Measurements from ENCODE around the gene SMOC1. TPM values are rescaled to one million over a fixed set of nuclear protein-coding genes. Genes with fewer than 3 reads are reported as not detected.
"Not testable (repeated sequence)": the region's sequence is repeated elsewhere in the genome, so short reads cannot be mapped to it uniquely, and the experiment has no call there.

The SMOC1 gene
- total RNA-seq, 1 donor from 2014 or later = 4.4 TPM

- Histone ChIP-seq H3K9me3 (replicated peaks) (peaks cover 29% of the 10 kb centered on the region), H3K4me1 (no peaks in the 10 kb centered on the region), H3K36me3 (no peaks in the 10 kb centered on the region), H3K27ac (replicated peaks) (no peak overlapping the region), H3K27me3 (ENCODE audit: low read depth) (peaks cover 15% of the 10 kb centered on the region), H3K4me3 (no peak overlapping the region)
- intact Hi-C loops (cut with micrococcal nuclease) = no loop called here
- no peak for DNase-seq
- no peak for TF ChIP-seq CTCF (IDR thresholded peaks at IDR 0.05; ENCODE audit: borderline replicate concordance)
Observed at GRCh38 chr14:69901113-69901951, 22.1 kb downstream of the SMOC1 start.

- DNase-seq; H3K36me3 ChIP-seq; intact Hi-C loops (cut with micrococcal nuclease); H3K27ac ChIP-seq (replicated peaks); H3K4me3 ChIP-seq; H3K4me1 ChIP-seq: not testable (repeated sequence)
- H3K9me3 ChIP-seq (replicated peaks) = peaks cover 11% of the 10 kb centered on the region
- peaks cover 15% of the 10 kb centered on the region for H3K27me3 ChIP-seq (ENCODE audit: low read depth)
Observed at GRCh38 chr14:69903046-69903445, 23.8 kb downstream of the SMOC1 start.

DNA sequence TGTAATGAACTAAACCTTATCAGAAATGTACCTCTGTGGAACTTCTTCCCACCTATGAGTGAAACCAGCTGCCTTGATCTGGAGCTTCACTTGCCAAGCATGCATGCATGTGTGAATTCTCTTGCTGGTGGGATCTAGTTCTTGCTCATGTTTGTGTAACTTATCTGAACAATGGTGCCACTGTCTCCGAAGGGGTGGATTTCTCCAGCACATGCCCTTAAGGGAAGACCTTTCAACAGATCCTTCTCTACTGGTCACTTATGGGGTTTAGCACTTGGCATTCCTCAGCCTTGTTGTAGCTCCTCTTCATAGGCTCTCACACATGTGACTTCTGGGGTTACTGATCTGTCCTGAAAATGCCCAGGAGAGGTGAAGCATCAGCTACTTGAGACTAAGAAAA lies 25.0 kb downstream of the SMOC1 start:
- H3K4me1 ChIP-seq = no peaks in the 10 kb centered on the region
- peaks cover 26% of the 10 kb centered on the region for H3K27me3 ChIP-seq (ENCODE audit: low read depth)
- no peak for DNase-seq
- H3K4me3 ChIP-seq = no peak overlapping the region
- TF ChIP-seq CTCF (IDR thresholded peaks at IDR 0.05; ENCODE audit: borderline replicate concordance) = no peak
- no peak overlapping the region for H3K27ac ChIP-seq (replicated peaks)
- H3K9me3 ChIP-seq (replicated peaks) = no peaks in the 10 kb centered on the region
- intact Hi-C loops (cut with micrococcal nuclease) = no loop called here
- H3K36me3 ChIP-seq = no peaks in the 10 kb centered on the region

GRCh38 chr14:69906201-69906600 lies 27.0 kb downstream of the SMOC1 start:
- H3K4me1 ChIP-seq = no peaks in the 10 kb centered on the region
- no peak overlapping the region for H3K4me3 ChIP-seq
- H3K27ac ChIP-seq (replicated peaks) = no peak overlapping the region
- no peak for TF ChIP-seq CTCF (IDR thresholded peaks at IDR 0.05; ENCODE audit: borderline replicate concordance)
- no peaks in the 10 kb centered on the region for H3K9me3 ChIP-seq (replicated peaks)
- intact Hi-C loops (cut with micrococcal nuclease) = no loop called here
- no peaks in the 10 kb centered on the region for H3K36me3 ChIP-seq
- DNase-seq = no peak
- peaks cover 26% of the 10 kb centered on the region for H3K27me3 ChIP-seq (ENCODE audit: low read depth)

DNA sequence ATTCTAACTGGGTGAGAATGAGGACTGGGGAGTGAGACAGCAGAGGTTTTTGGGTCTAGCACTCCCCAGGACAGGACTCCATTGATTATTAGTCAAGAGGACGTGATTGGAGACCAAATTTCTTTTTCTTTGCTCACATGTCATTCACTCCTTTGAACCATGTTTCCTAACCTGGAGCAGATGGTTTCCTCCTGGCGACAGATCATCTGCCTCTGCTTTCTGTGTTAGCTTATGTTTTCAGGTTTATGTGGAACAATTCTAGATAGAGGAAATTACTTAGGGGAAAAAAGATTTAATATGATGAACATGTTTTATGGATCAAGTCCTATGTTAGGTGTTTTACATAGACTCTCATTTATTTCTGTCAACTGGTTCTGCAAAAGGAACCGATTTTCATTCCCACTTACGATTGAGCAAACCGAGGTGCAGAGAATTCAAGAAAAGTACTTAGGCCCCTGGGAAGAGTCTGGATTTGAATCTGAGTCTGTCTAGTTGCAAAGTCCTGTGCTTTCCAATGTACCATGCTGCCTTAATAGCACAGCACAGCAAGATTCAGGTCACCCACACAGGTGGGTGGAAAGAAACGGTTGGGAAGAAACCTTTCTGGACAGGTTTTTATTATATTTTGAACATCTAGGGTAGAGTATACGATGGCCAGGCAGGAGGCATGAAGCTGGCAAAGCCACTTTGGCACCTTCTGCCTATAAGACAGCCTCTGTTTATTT lies 30.8 kb downstream of the SMOC1 start:
- Histone ChIP-seq H3K4me3 (no peak overlapping the region), H3K36me3 (no peaks in the 10 kb centered on the region), H3K4me1 (no peaks in the 10 kb centered on the region), H3K27me3 (ENCODE audit: low read depth) (peaks cover 16% of the 10 kb centered on the region), H3K9me3 (replicated peaks) (no peaks in the 10 kb centered on the region), H3K27ac (replicated peaks) (no peak overlapping the region)
- DNase-seq = no peak
- TF ChIP-seq CTCF (IDR thresholded peaks at IDR 0.05; ENCODE audit: borderline replicate concordance) = no peak
- intact Hi-C loops (cut with micrococcal nuclease) = no loop called here

DNA sequence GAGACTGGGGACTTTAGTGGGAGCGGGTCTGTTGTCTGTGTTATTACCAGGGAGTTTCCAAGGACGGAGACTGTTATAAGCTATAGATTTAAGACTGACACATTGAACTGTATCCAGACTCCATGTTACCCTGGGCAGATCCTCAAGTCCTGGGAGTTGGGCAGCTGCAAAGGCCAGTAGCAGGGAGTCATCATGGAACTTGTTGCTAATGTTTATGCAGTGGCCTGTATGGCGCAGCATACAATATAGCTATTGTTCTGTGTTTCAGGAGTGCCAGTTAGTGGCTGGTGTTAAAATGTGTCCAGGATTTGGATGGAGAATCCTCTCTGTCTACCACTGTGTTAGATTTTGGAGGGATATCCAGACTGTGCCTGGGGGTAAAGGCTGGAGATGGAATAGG lies 31.7 kb downstream of the SMOC1 start:
- no peaks in the 10 kb centered on the region for H3K36me3 ChIP-seq
- H3K4me1 ChIP-seq = no peaks in the 10 kb centered on the region
- H3K4me3 ChIP-seq = no peak overlapping the region
- intact Hi-C loops (cut with micrococcal nuclease) = no loop called here
- H3K9me3 ChIP-seq (replicated peaks) = no peaks in the 10 kb centered on the region
- peaks cover 17% of the 10 kb centered on the region for H3K27me3 ChIP-seq (ENCODE audit: low read depth)
- no peak overlapping the region for H3K27ac ChIP-seq (replicated peaks)
- TF ChIP-seq CTCF (IDR thresholded peaks at IDR 0.05; ENCODE audit: borderline replicate concordance) = no peak
- no peak for DNase-seq

Measured in left ventricle myocardium inferior (tissue), 1 donor.